Thymus (tissue), 11 donors: ENCODE results near the gene DOCK11. TPM values are rescaled to one million over a fixed set of nuclear protein-coding genes. Genes with fewer than 3 reads are reported as not detected.

Source experiments
- DNase-seq, 9 donors: peaks; one replicate each; pipeline ENCODE4 v3.0.0-alpha.2; 2013; ENCODE audit warnings: low spot score in 9 of 9, low read depth in 6 of 9, missing footprints in 1 of 9
- H3K27ac ChIP-seq, 2 donors: one replicate each; pipeline ENCODE4 v1.5.1; 2013; ENCODE audit warnings: control low read depth in 1 of 2, low read depth in 1 of 2, low read length in 1 of 2, mild to moderate bottlenecking in 1 of 2, moderate library complexity in 1 of 2
- H3K27me3 ChIP-seq, 2 donors: one replicate each; pipeline ENCODE4 v1.5.1; 2013; ENCODE audit warnings: low read length in 1 of 2; ENCODE audit not compliant: control insufficient read depth in 2 of 2, insufficient read depth in 1 of 2
- H3K36me3 ChIP-seq, 2 donors: one replicate each; pipeline ENCODE4 v1.5.1; 2013; ENCODE audit warnings: low read length in 1 of 2, mild to moderate bottlenecking in 1 of 2, moderate library complexity in 1 of 2; ENCODE audit not compliant: control insufficient read depth in 2 of 2, insufficient read depth in 2 of 2
- H3K4me1 ChIP-seq, 2 donors: one replicate each; pipeline ENCODE4 v1.5.1; 2013; ENCODE audit warnings: low read length in 2 of 2; ENCODE audit not compliant: control insufficient read depth in 2 of 2, insufficient read depth in 2 of 2
- H3K4me3 ChIP-seq, 2 donors: one replicate each; pipeline ENCODE4 v1.5.1; 2013; ENCODE audit warnings: low read length in 2 of 2, control low read depth in 1 of 2, mild to moderate bottlenecking in 1 of 2
- H3K9me3 ChIP-seq, 2 donors: one replicate each; pipeline ENCODE4 v1.5.1; 2013; ENCODE audit warnings: low read length in 1 of 2, mild to moderate bottlenecking in 1 of 2; ENCODE audit not compliant: control insufficient read depth in 2 of 2, insufficient read depth in 1 of 2
- WGBS: extraction: QIAGEN DNeasy Blood & Tissue Kit; methylation state at CpG from one replicate; pipeline ENCODE4 v1.1.7; 2013; 5-methylcytosine and 5-hydroxymethylcytosine counted together
- polyA plus RNA-seq: library from polyadenylated mRNA; stranded (reverse); fragments of 200-250 nt; gene quantifications from one replicate; pipeline ENCODE4 v1.2.3, GENCODE V29; 2013
- total RNA-seq: library from RNA; stranded (reverse); fragments of 120-200 nt; gene quantifications from one replicate; pipeline ENCODE4 v1.2.4, GENCODE V29; 2013
- donor health status: healthy.

Gene DOCK11
- total and polyA plus RNA-seq, 2 donors: 47.8 to 49.9 TPM

DNA sequence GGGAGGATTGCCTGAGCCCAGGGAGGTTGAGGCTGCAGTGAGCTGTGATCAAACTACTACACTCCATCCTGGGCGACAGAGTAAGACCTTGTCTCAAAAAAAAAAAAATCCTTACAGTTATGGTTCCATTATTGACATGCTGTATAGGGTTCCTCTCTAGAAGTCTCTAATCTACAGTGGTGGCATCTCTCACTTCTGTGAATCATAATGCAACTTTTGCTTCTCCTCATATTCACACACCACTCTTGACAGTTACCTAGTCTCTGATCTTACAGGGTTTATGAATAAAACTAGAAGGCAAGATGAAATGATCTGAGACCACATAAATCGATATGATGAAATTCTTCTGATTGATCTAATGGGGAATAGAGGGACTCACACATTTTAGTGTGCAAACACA lies 40.6 kb downstream of the DOCK11 start:
- DNase-seq: peak in 1 of 9 donors; percentile 24
- 88% methylated on average over 2 of the region's 2 CpGs for WGBS
- Histone ChIP-seq H3K27ac (peak overlapping the region in 1 of 2 donors; percentile 3), H3K4me1 (peaks cover 2 to 4% of the 10 kb centered on the region in 2 donors), H3K27me3 (no peaks in the 10 kb centered on the region), H3K9me3 (no peaks in the 10 kb centered on the region), H3K4me3 (no peak overlapping the region), H3K36me3 (no peaks in the 10 kb centered on the region)

DNA sequence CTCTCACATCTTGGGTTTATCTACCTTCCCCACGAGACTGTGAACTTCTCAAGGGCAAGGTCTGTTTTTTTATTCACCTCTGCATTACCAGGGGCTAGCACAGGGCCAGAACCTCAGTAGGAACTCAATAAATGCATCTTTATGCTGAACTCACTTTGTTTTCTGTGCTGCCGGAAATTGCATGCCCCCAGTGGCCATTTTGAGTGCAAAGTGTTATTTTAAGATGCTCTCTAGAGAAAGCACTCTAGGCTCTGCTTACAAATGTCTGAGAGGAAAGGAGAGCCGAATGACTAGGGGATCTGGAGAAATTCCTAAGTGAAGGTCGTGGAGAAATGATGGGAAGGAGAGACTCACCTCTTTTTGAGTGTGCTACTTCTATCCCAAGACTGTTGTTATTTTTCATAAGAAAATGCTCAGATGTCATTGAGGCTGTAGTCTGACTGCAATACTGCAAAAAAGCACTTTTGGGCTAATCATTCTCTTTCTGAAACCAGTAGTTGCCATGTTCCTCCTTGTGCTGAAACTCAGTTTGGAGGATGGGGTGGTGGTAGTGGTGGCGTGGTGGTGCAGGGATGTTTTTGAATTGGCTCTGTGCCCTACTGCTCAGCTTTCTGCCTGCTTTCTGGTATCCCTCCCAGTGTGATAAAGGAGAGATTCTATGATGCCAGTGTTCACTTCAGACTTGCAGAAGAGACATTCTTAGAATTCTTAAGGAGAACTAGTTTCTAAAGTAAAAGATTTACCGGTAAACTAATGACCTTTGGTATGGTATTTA lies 41.3 kb downstream of the DOCK11 start:
- H3K4me3 ChIP-seq: no peak overlapping the region
- H3K9me3 ChIP-seq: no peaks in the 10 kb centered on the region
- no peaks in the 10 kb centered on the region for H3K36me3 ChIP-seq
- peaks cover 2 to 4% of the 10 kb centered on the region in 2 donors for H3K4me1 ChIP-seq
- no peaks in the 10 kb centered on the region for H3K27me3 ChIP-seq
- DNase-seq: peak in 6 of 9 donors; percentile 22 to 71 (median 34)
- 14% methylated on average over 6 of the region's 6 CpGs for WGBS
- H3K27ac ChIP-seq: peak overlapping the region in 1 of 2 donors; percentile 38

DNA sequence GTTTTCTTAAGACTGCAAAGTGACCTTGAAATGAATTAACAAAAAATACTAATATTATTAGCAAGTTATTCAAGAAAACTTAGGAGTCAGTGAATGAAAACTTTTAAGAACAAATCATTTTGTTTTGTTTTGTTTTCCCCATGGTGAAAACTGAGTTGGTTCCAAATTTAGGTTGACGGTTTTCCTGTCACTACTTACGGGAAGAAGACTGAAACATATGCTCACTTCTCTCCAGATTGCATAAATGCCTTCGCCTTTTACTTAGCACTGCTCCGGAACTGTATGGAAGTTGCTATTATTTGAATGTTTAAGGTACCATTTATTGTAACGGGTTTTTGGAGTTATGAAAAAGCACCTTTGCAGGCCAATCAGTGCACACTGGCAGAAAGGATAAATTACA lies 42.8 kb downstream of the DOCK11 start:
- Histone ChIP-seq H3K4me3 (no peak overlapping the region), H3K4me1 (peaks cover 2 to 4% of the 10 kb centered on the region in 2 donors), H3K27me3 (no peaks in the 10 kb centered on the region), H3K27ac (no peak overlapping the region), H3K9me3 (no peaks in the 10 kb centered on the region), H3K36me3 (no peaks in the 10 kb centered on the region)
- no peak for DNase-seq
- 48% methylated on average over 5 of the region's 5 CpGs for WGBS

DNA sequence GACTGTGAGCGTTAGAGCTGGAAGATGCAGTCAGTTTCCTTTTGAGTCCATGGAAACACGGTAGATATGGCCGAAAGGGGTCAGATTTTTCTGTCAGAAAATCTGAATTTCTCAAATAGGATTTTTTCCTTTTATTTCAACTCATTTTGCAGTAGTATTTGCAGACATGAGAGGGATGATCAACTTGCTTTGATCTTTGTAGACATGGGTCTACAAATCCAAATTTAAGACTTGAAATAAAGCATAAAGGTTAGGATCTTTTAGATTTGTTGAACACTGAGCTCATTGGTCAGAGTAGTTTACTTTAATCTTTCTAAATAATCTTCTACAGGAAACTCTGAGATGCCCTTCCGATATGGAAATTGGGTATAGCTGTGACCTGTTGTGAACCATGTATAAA lies 44.7 kb downstream of the DOCK11 start:
- Histone ChIP-seq H3K9me3 (no peaks in the 10 kb centered on the region), H3K4me3 (no peak overlapping the region), H3K4me1 (peaks cover 2 to 4% of the 10 kb centered on the region in 2 donors), H3K36me3 (peaks cover under 1 to 5% of the 10 kb centered on the region in 2 donors), H3K27me3 (no peaks in the 10 kb centered on the region), H3K27ac (no peak overlapping the region)
- WGBS: 98% methylated on average over 4 of the region's 4 CpGs
- DNase-seq: no peak

DNA sequence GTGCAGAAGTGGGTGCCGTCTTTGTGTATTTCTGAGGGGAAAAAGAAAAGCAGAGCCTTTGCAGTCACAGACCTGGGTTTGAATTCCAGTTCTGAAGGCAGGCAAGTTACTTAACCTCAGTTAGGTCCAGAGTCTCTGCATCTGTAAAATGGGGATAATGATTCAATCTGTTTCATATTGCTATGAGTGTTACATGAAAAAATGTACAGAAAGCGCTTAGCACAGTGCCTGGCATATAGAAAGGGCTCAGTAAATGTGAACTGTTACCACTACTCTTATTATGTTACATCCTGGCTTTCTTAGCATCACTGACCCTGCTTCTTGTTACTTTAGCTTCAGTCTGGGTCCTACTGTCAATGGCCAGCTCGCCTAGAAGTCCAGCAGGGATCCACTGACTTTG lies 45.9 kb downstream of the DOCK11 start:
- Histone ChIP-seq H3K27ac (no peak overlapping the region), H3K4me3 (no peak overlapping the region), H3K9me3 (no peaks in the 10 kb centered on the region), H3K4me1 (peaks cover 2 to 4% of the 10 kb centered on the region in 2 donors), H3K27me3 (no peaks in the 10 kb centered on the region), H3K36me3 (peaks cover 5 to 12% of the 10 kb centered on the region in 2 donors)
- 99% methylated on average over 3 of the region's 3 CpGs for WGBS
- DNase-seq: no peak

DNA sequence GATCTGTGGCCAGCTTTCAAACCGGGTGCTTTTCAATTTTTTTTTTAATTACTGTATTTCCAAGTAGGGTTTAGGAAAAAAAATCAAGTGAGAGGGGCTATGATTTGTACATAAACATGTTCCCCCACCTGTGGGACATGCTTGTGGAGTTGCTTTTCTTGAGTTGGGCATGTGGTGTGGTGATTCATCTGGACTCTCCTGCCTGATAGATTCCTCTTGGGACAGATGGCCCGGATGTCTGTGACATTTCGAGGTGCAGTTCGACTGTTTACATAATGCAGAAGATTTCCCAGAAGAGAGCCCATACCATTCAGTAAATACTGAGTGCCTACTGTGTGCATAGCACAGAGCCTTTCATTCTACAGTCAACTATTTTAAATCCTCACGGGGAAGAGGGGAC lies 49.9 kb downstream of the DOCK11 start:
- H3K9me3 ChIP-seq: no peaks in the 10 kb centered on the region
- no peaks in the 10 kb centered on the region for H3K4me1 ChIP-seq
- no peak overlapping the region for H3K27ac ChIP-seq
- WGBS: 98% methylated on average over 5 of the region's 5 CpGs
- H3K27me3 ChIP-seq: no peaks in the 10 kb centered on the region
- peaks cover 14 to 16% of the 10 kb centered on the region in 2 donors for H3K36me3 ChIP-seq
- H3K4me3 ChIP-seq: no peak overlapping the region
- no peak for DNase-seq

DNA sequence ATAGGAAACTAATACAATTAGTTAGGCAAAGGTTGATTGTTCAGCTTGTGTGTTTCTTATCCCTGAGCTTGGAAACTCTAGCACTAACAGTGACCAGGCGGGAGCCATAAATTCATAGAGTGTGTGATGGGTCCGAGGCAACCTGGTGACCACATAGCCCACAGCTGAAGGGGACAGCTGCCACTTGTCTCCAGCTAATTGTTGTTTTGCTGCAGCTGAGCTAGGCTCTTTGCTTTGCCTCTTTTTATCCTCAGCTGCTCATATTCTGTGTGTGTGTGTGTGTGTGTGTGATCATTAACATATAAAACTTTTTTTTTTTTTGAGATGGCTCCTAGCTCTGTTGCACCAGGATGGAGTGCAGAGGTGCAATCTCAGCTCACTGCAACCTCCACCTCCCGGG lies 53.2 kb downstream of the DOCK11 start:
- no peak overlapping the region for H3K27ac ChIP-seq
- H3K4me1 ChIP-seq: no peaks in the 10 kb centered on the region
- H3K27me3 ChIP-seq: no peaks in the 10 kb centered on the region
- H3K36me3 ChIP-seq: peaks cover 20 to 24% of the 10 kb centered on the region in 2 donors
- 97% methylated on average over 3 of the region's 3 CpGs for WGBS
- no peak for DNase-seq
- H3K9me3 ChIP-seq: no peaks in the 10 kb centered on the region
- H3K4me3 ChIP-seq: no peak overlapping the region

DNA sequence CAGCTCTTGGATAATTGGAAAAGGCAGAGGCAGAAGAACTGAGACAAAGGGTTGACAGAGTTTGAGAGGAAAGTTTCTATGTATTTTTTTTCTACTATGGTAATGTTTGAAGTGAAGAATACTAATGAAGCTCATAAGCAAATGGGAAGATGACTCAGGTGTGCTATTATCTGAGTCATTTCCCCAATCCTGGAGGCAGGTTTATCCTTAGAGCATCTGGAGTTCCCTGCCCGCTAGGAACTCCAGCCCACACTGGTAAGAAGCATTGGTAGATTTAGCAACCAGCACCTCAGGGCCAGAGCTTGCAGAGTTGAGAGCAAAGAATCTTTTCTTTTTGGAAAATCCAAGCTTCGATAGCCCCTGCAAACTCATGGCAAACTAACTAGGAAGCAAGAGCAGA lies 55.2 kb downstream of the DOCK11 start:
- no peaks in the 10 kb centered on the region for H3K27me3 ChIP-seq
- 96% methylated on average over 2 of the region's 2 CpGs for whole genome bisulfite sequencing
- peaks cover 16 to 17% of the 10 kb centered on the region in 2 donors for H3K36me3 ChIP-seq

DNA sequence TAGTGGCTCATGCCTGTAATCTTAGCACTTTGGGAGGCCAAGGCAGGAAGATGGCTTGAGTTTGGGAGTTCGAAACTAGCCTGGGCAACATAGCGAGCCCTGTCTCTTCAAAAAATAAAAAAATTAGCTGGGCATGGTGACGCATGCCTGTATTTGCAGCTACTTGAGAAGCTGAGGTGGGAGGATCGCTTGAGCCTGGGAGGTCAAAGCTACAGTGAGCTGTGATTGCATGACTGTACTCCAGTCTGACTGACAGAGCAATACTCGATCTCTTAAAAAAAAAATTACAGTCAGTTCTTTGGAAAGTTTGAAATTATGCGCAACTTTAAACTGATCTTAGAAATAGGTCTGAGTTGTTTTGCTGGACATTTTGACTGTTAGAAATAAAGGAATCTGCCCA lies 55.8 kb downstream of the DOCK11 start:
- H3K4me1 ChIP-seq: no peaks in the 10 kb centered on the region
- H3K36me3 ChIP-seq: peaks cover 14 to 15% of the 10 kb centered on the region in 2 donors
- no peak overlapping the region for H3K4me3 ChIP-seq
- no peak for DNase-seq
- H3K27ac ChIP-seq: no peak overlapping the region
- WGBS: 98% methylated on average over 6 of the region's 6 CpGs
- H3K27me3 ChIP-seq: no peaks in the 10 kb centered on the region
- no peaks in the 10 kb centered on the region for H3K9me3 ChIP-seq

More for the DNA sequence above, 55.2 kb downstream of the DOCK11 start:
- no peak for DNase-seq
- Histone ChIP-seq H3K4me3 (no peak overlapping the region), H3K4me1 (no peaks in the 10 kb centered on the region), H3K9me3 (no peaks in the 10 kb centered on the region), H3K27ac (no peak overlapping the region)
